ENCODE measurements around the gene SPIRE1.

Gene SPIRE1

GRCh38 chr18:12479982-12480381 lies 177.9 kb downstream of the SPIRE1 start:
- no peak for DNase-seq

GRCh38 chr18:12479536-12479935 lies 178.4 kb downstream of the SPIRE1 start:
- DNase-seq, result no peak

GRCh38 chr18:12478269-12479047 lies 179.4 kb downstream of the SPIRE1 start:
- DNase-seq, result no peak

GRCh38 chr18:12477606-12478005 lies 180.3 kb downstream of the SPIRE1 start:
- no peak for DNase-seq

GRCh38 chr18:12476955-12477354 lies 181.0 kb downstream of the SPIRE1 start:
- DNase-seq, result no peak

GRCh38 chr18:12474876-12475275 lies 183.0 kb downstream of the SPIRE1 start:
- DNase-seq, result no peak

- no peak for DNase-seq
Measured at GRCh38 chr18:12474146-12474545, 183.8 kb downstream of the SPIRE1 start.

- DNase-seq, result no peak
Measured at GRCh38 chr18:12470382-12471075, 187.4 kb downstream of the SPIRE1 start.

- DNase-seq, result no peak
Measured at GRCh38 chr18:12468445-12468844, 189.5 kb downstream of the SPIRE1 start.

- no peak for DNase-seq
Measured at GRCh38 chr18:12464731-12465130, 193.2 kb downstream of the SPIRE1 start.

- no peak for DNase-seq
Measured at GRCh38 chr18:12463191-12463590, 194.7 kb downstream of the SPIRE1 start.

- no peak for DNase-seq
Measured at GRCh38 chr18:12462242-12462641, 195.7 kb downstream of the SPIRE1 start.

GRCh38 chr18:12461326-12461725 lies 196.6 kb downstream of the SPIRE1 start:
- no peak for DNase-seq

GRCh38 chr18:12460874-12461273 lies 197.0 kb downstream of the SPIRE1 start:
- DNase-seq, result no peak

GRCh38 chr18:12458771-12459170 lies 199.1 kb downstream of the SPIRE1 start:
- no peak for DNase-seq

- no peak for DNase-seq
Measured at GRCh38 chr18:12456441-12456840, 201.5 kb downstream of the SPIRE1 start.

GRCh38 chr18:12455496-12455895 lies 202.4 kb downstream of the SPIRE1 start:
- DNase-seq, result no peak

- DNase-seq, result no peak
Measured at GRCh38 chr18:12452784-12453183, 205.1 kb downstream of the SPIRE1 start.

GRCh38 chr18:12451428-12451827 lies 206.5 kb downstream of the SPIRE1 start:
- DNase-seq, result no peak

GRCh38 chr18:12449051-12449785 lies 208.7 kb downstream of the SPIRE1 start:
- DNase-seq, result peak; percentile 39

- no peak for DNase-seq
Measured at GRCh38 chr18:12445554-12445953, 212.4 kb downstream of the SPIRE1 start.

- peak; percentile 32 for DNase-seq
Measured at GRCh38 chr18:12443551-12443950, 214.4 kb downstream of the SPIRE1 start.

- DNase-seq, result peak; percentile 50
Measured at GRCh38 chr18:12442946-12443345, 215.0 kb downstream of the SPIRE1 start.
